ENCODE results near the gene USE1.

GRCh38 chr19:17263712-17264640 is 48.8 kb downstream of the USE1 start:
- TF ChIP-seq POLR2A (IDR thresholded peaks at IDR 0.05; ENCODE audit: low read depth, low read length), result no peak
- no peak for TF ChIP-seq POLR2AphosphoS5 (IDR thresholded peaks at IDR 0.05; ENCODE audit: low read depth, low read length)

All from GM12892 (cell line).